IPS-20b (cell line): Measurements from ENCODE around the gene MMD.

ENCODE experiments used
- H3K27ac ChIP-seq: one replicate; pipeline ENCODE4 v1.5.1; 2013; ENCODE audit warnings: low read length
- H3K27me3 ChIP-seq: 2 replicates; pipeline ENCODE4 v1.6.1; 2013; ENCODE audit warnings: mild to moderate bottlenecking, low read length, inconsistent platforms; ENCODE audit not compliant: insufficient read depth
- H3K36me3 ChIP-seq: 2 replicates; pipeline ENCODE4 v1.6.1; 2013; ENCODE audit warnings: low read depth, mild to moderate bottlenecking, inconsistent platforms, low read length, moderate library complexity; ENCODE audit not compliant: insufficient read depth
- H3K4me1 ChIP-seq: 2 replicates; pipeline ENCODE4 v1.6.1; 2013; ENCODE audit warnings: mild to moderate bottlenecking, control low read depth, inconsistent platforms, low read length, moderate library complexity; ENCODE audit not compliant: insufficient read depth
- H3K4me3 ChIP-seq: 2 replicates; pipeline ENCODE4 v1.5.1; 2013; ENCODE audit warnings: mild to moderate bottlenecking, low read length, inconsistent platforms
- H3K9ac ChIP-seq: 2 replicates; pipeline ENCODE4 v1.6.1; 2013; ENCODE audit warnings: low read depth, mild to moderate bottlenecking, inconsistent platforms, low read length, moderate library complexity
- H3K9me3 ChIP-seq: 2 replicates; pipeline ENCODE4 v1.6.1; 2013; ENCODE audit warnings: mild to moderate bottlenecking, low read depth, low read length, inconsistent platforms; ENCODE audit not compliant: insufficient read depth

The MMD gene

GRCh38 chr17:55442953-55443683 lies 21.5 kb upstream of the MMD start:
- Histone ChIP-seq H3K9ac (no peak overlapping the region), H3K9me3 (no peaks in the 10 kb centered on the region), H3K4me3 (no peak overlapping the region), H3K27me3 (no peaks in the 10 kb centered on the region), H3K27ac (no peak overlapping the region), H3K36me3 (no peaks in the 10 kb centered on the region), H3K4me1 (peaks cover 11% of the 10 kb centered on the region)

DNA sequence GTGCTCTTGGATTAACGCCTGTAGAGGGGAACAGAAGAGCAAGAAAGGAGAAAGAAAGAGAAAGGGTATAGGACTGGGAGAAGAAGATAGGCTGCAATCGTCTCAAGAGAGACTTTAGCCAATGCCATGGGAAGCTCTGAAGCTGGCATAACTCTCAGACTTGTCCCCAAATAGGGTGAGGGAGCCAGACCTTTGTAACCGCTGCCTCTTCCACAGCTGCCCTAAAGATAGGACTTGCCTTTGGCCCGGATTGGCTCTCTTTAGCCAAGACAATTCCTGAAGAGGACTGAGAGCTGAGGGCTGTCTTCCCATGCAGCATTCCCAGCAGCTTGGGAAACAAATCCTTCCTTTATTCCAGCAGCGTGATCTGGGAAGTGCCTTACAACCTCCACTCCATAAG lies 20.8 kb upstream of the MMD start:
- no peaks in the 10 kb centered on the region for H3K36me3 ChIP-seq

GRCh38 chr17:55441544-55441943 lies 19.9 kb upstream of the MMD start:
- H3K4me1 ChIP-seq, result peaks cover 18% of the 10 kb centered on the region
- no peaks in the 10 kb centered on the region for H3K9me3 ChIP-seq
- no peak overlapping the region for H3K4me3 ChIP-seq
- no peak overlapping the region for H3K27ac ChIP-seq
- H3K36me3 ChIP-seq, result no peaks in the 10 kb centered on the region
- H3K27me3 ChIP-seq, result no peaks in the 10 kb centered on the region
- H3K9ac ChIP-seq, result no peak overlapping the region

More for the DNA sequence above, 20.8 kb upstream of the MMD start:
- no peaks in the 10 kb centered on the region for H3K27me3 ChIP-seq
- no peak overlapping the region for H3K27ac ChIP-seq
- H3K4me1 ChIP-seq, result peaks cover 14% of the 10 kb centered on the region
- no peaks in the 10 kb centered on the region for H3K9me3 ChIP-seq
- H3K4me3 ChIP-seq, result no peak overlapping the region
- H3K9ac ChIP-seq, result no peak overlapping the region

DNA sequence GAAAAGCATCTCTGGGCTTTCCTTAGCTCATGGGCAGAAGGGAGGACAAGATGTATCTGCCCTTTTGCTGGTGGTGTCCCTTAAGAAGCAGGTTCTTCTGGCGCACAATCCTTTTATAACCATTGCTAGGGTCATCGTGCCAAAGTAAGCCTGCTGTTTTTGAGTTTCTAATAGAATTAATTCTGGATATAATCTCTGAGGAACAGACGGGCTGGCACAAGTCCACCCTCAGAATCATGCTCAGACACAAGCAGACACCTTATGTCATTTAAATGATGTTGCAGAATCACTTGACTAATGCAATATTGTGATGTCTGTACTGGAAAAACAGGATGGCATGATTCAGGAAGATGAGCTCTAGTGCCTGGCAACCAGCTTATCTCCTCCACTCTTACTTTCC lies 18.8 kb upstream of the MMD start:
- Histone ChIP-seq H3K4me1 (peaks cover 18% of the 10 kb centered on the region), H3K9ac (no peak overlapping the region), H3K36me3 (no peaks in the 10 kb centered on the region), H3K4me3 (no peak overlapping the region), H3K27me3 (no peaks in the 10 kb centered on the region), H3K9me3 (no peaks in the 10 kb centered on the region), H3K27ac (no peak overlapping the region)

DNA sequence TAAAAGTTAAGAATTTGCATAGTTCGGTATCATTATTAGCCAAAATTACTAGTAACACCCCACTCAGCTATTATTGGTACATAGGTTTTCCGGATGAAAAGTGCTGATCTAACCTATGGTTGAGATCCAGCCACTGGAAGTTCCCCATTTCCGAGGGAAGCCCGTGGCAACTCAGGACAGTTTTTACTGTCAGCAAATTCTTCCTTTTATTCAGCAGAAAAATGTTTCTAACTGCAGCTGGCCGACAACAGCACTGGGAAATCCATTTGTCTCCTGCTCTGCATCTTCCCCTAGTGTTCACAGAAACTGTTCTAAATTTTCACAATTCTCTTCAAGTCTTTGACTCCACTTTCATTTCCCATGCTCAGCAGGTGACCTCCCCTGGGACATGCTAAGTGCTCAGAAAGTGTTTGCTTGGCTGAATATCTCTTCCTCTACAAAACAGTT lies 15.5 kb upstream of the MMD start:
- H3K4me3 ChIP-seq, result no peak overlapping the region
- H3K9ac ChIP-seq, result no peak overlapping the region
- no peaks in the 10 kb centered on the region for H3K27me3 ChIP-seq
- no peaks in the 10 kb centered on the region for H3K36me3 ChIP-seq
- H3K27ac ChIP-seq, result no peak overlapping the region
- peaks cover 9% of the 10 kb centered on the region for H3K4me1 ChIP-seq
- no peaks in the 10 kb centered on the region for H3K9me3 ChIP-seq

- Histone ChIP-seq H3K27me3 (no peaks in the 10 kb centered on the region), H3K27ac (no peak overlapping the region), H3K36me3 (no peaks in the 10 kb centered on the region), H3K9me3 (no peaks in the 10 kb centered on the region), H3K9ac (no peak overlapping the region), H3K4me1 (peaks cover 9% of the 10 kb centered on the region), H3K4me3 (no peak overlapping the region)
Measured at GRCh38 chr17:55436224-55437158, 14.9 kb upstream of the MMD start.

DNA sequence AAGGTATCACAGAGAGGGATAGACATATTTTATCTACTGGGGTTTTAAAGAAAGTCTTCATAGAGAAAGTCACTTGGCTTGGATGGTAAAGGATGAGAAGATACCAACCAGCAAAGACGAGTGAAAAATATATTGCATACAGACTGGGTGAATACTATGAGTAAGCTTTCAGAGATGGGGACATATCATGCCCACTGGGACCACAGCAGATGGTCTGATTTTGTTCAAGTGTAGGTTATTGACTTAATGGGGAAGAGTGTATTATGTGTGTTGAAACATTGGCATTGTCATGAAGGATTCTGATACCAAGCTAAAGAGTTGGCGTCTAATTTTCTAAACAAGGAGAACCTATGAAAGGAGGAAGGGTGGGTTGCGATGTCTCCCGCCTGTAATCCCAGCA lies 13.8 kb upstream of the MMD start:
- H3K36me3 ChIP-seq, result no peaks in the 10 kb centered on the region
- no peak overlapping the region for H3K4me3 ChIP-seq
- H3K9me3 ChIP-seq, result no peaks in the 10 kb centered on the region
- no peaks in the 10 kb centered on the region for H3K27me3 ChIP-seq
- H3K27ac ChIP-seq, result no peak overlapping the region
- H3K9ac ChIP-seq, result no peak overlapping the region
- H3K4me1 ChIP-seq, result peaks cover 9% of the 10 kb centered on the region

GRCh38 chr17:55434721-55435120 lies 13.1 kb upstream of the MMD start:
- Histone ChIP-seq H3K9me3 (no peaks in the 10 kb centered on the region), H3K4me3 (no peak overlapping the region), H3K9ac (no peak overlapping the region), H3K27me3 (no peaks in the 10 kb centered on the region), H3K27ac (no peak overlapping the region), H3K4me1 (peaks cover 9% of the 10 kb centered on the region), H3K36me3 (no peaks in the 10 kb centered on the region)

- H3K36me3 ChIP-seq, result no peaks in the 10 kb centered on the region
- H3K4me1 ChIP-seq, result peaks cover 6% of the 10 kb centered on the region
- H3K27me3 ChIP-seq, result no peaks in the 10 kb centered on the region
- no peaks in the 10 kb centered on the region for H3K9me3 ChIP-seq
- H3K9ac ChIP-seq, result no peak overlapping the region
- no peak overlapping the region for H3K4me3 ChIP-seq
- H3K27ac ChIP-seq, result no peak overlapping the region
Measured at GRCh38 chr17:55433629-55434422, 12.2 kb upstream of the MMD start.

DNA sequence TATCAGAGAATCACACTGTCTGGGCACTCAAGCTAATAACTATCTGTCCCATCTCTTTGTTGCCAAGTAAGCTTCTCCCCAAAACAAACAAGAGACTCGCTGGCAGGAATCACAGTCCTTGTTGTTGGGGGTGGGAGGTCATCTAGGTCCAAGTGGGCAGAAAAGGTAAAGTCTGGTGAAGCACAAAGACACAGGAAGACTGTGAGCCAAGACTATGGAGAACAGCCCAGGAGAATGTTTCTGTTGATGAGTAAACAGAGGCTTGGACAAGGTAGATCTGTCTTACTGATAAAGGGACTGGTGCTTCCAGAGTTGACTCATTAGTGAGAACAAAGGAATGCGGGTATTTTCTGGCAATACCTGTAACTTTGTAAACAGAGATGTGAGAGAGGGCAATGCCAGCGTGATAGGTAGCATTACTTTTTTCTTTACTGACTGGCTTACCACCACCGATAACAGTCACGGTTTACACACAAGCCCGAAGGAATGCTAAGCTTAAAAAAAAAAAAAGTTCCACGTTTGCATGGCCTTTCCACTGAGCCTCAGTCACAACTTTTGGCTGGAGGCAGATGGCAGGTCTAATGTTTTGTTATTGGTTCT lies 11.5 kb upstream of the MMD start:
- Histone ChIP-seq H3K4me1 (peaks cover 6% of the 10 kb centered on the region), H3K27me3 (no peaks in the 10 kb centered on the region), H3K36me3 (no peaks in the 10 kb centered on the region), H3K9ac (no peak overlapping the region), H3K27ac (no peak overlapping the region), H3K4me3 (no peak overlapping the region), H3K9me3 (no peaks in the 10 kb centered on the region; the same call in 1 of the 2 replicates)

DNA sequence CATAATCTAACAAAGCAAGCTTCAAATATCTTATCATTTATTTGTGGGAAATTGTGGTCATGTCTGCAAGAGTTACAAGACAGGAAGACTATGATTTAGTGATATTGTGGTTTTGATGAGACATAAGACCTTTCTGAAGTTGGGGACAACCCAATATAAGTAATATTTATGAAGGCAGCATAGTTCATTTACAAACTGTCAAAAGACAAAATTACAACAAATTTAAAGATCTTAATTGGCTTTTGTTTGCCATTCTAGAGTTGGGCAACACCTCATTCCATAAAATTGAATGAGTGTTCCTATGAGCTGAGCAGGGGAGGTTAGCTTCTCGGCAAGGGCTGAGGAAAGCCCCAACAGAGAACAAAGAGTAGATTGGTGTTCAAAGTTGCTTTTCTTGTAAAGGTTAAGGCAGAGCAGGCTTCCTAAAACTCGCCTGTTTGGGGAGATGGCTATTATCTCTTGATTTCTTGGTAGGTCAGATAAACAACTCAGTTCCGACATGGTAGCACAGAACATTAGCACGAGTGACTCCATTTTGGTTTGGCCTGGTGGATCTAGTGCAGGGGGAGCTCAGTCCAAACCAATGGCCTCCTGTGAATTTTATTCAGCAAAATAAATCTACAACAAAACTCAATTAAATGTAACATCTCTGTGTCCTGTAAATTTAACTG lies 10.9 kb upstream of the MMD start:
- H3K4me1 ChIP-seq, result peaks cover 4% of the 10 kb centered on the region

More for the DNA sequence above, 10.9 kb upstream of the MMD start:
- no peak overlapping the region for H3K27ac ChIP-seq
- H3K27me3 ChIP-seq, result no peaks in the 10 kb centered on the region
- no peaks in the 10 kb centered on the region for H3K36me3 ChIP-seq
- no peak overlapping the region for H3K9ac ChIP-seq
- no peak overlapping the region for H3K4me3 ChIP-seq
- no peaks in the 10 kb centered on the region; the same call in 1 of the 2 replicates for H3K9me3 ChIP-seq
